HS-5 (cell line): Measurements from ENCODE around the gene KSR2.
"Not testable (repeated sequence)": the region's sequence is repeated elsewhere in the genome, so short reads cannot be mapped to it uniquely, and the experiment has no call there.

Experiments
- DNase-seq: peaks from one replicate; pipeline ENCODE4 v3.0.0-alpha.2; 2012; ENCODE audit warnings: low read depth

KSR2 gene

GRCh38 chr12:117820216-117820907, 148.4 kb downstream of the KSR2 start:
- no peak for DNase-seq

GRCh38 chr12:117819160-117819559, 149.6 kb downstream of the KSR2 start:
- DNase-seq: no peak

- DNase-seq: no peak
Observed at GRCh38 chr12:117818400-117818799, 150.4 kb downstream of the KSR2 start.

- DNase-seq: no peak
Observed at GRCh38 chr12:117809509-117809908, 159.3 kb downstream of the KSR2 start.

GRCh38 chr12:117807946-117808345, 160.8 kb downstream of the KSR2 start:
- no peak for DNase-seq

- DNase-seq: no peak
Observed at GRCh38 chr12:117807355-117807754, 161.4 kb downstream of the KSR2 start.

- DNase-seq: no peak
Observed at GRCh38 chr12:117805865-117806264, 162.9 kb downstream of the KSR2 start.

GRCh38 chr12:117803001-117803400, 165.8 kb downstream of the KSR2 start:
- DNase-seq: no peak

- DNase-seq: not testable (repeated sequence)
Observed at GRCh38 chr12:117800711-117801110, 168.1 kb downstream of the KSR2 start.

GRCh38 chr12:117797202-117797601, 171.6 kb downstream of the KSR2 start:
- DNase-seq: no peak

GRCh38 chr12:117792877-117793424, 175.8 kb downstream of the KSR2 start:
- DNase-seq: no peak

GRCh38 chr12:117792471-117792870, 176.3 kb downstream of the KSR2 start:
- DNase-seq: no peak

- no peak for DNase-seq
Observed at GRCh38 chr12:117790948-117791347, 177.8 kb downstream of the KSR2 start.

GRCh38 chr12:117790198-117790597, 178.6 kb downstream of the KSR2 start:
- DNase-seq: no peak

- DNase-seq: no peak
Observed at GRCh38 chr12:117789195-117789912, 179.4 kb downstream of the KSR2 start.

GRCh38 chr12:117778656-117779055, 190.1 kb downstream of the KSR2 start:
- no peak for DNase-seq

- no peak for DNase-seq
Observed at GRCh38 chr12:117774941-117775775, 193.6 kb downstream of the KSR2 start.

- no peak for DNase-seq
Observed at GRCh38 chr12:117768860-117769259, 199.9 kb downstream of the KSR2 start.

- DNase-seq: no peak
Observed at GRCh38 chr12:117766008-117766407, 202.8 kb downstream of the KSR2 start.

GRCh38 chr12:117762143-117762542, 206.6 kb downstream of the KSR2 start:
- no peak for DNase-seq

- DNase-seq: no peak
Observed at GRCh38 chr12:117761528-117762100, 207.2 kb downstream of the KSR2 start.

- no peak for DNase-seq
Observed at GRCh38 chr12:117760990-117761389, 207.8 kb downstream of the KSR2 start.
